Activated naive CD4-positive, alpha-beta T cell treated with anti-CD3 and anti-CD28 coated beads, Interleukin-2, amount 10 ng/mL, durations not matched to agents 7 days and 5 days (primary cell): Measurements from ENCODE around the gene FAM151B.
A peak's percentile ranks its signal among the peaks of the same experiment; 100 is the strongest.
"Not testable (repeated sequence)": the region's sequence is repeated elsewhere in the genome, so short reads cannot be mapped to it uniquely, and the experiment has no call there.

Experiments
- CTCF ChIA-PET: fragments of 350-600 bp; sonication (Branson Sonifier 250); formaldehyde crosslinking; loops from one replicate; lab custom pipeline; 2021; ENCODE audit warnings: antibody characterized with exemption; lab: Charles Lee
- DNase-seq: peaks from one replicate; pipeline ENCODE4 v3.0.0-alpha.2; 2020
- H3K27ac Mint-ChIP-seq: one replicate; pipeline ENCODE4 v1.8.0; 2021; ENCODE audit warnings: mild to moderate bottlenecking, moderate library complexity, mixed read lengths
- H3K27me3 Mint-ChIP-seq: one replicate; pipeline ENCODE4 v1.8.0; 2021; ENCODE audit warnings: mild to moderate bottlenecking, mixed read lengths
- H3K36me3 Mint-ChIP-seq: one replicate; pipeline ENCODE4 v1.8.0; 2021; ENCODE audit warnings: mixed read lengths
- H3K4me1 Mint-ChIP-seq: one replicate; pipeline ENCODE4 v1.8.0; 2021; ENCODE audit warnings: mixed read lengths
- H3K4me3 Mint-ChIP-seq: one replicate; pipeline ENCODE4 v1.8.0; 2021; ENCODE audit warnings: mild to moderate bottlenecking, moderate library complexity, mixed read lengths
- H3K9me3 Mint-ChIP-seq: one replicate; pipeline ENCODE4 v1.8.0; 2021; ENCODE audit warnings: mixed read lengths

The FAM151B gene

GRCh38 chr5:80482578-80482977 lies 5.3 kb upstream of the FAM151B start:
- no peak for DNase-seq
- H3K27me3 Mint-ChIP-seq = peaks cover 1% of the 10 kb centered on the region
- peaks cover 5% of the 10 kb centered on the region for H3K36me3 Mint-ChIP-seq
- peaks cover 20% of the 10 kb centered on the region for H3K4me1 Mint-ChIP-seq
- H3K4me3 Mint-ChIP-seq = no peak overlapping the region
- CTCF ChIA-PET = interaction anchor here (1.2 to 3.5 kb wide), 2 partner anchors 188 to 191 kb away, joined by 3 to 26 read pairs; no protein-coding TSS in a partner anchor
- H3K27ac Mint-ChIP-seq = no peak overlapping the region
- H3K9me3 Mint-ChIP-seq = no peaks in the 10 kb centered on the region

GRCh38 chr5:80483636-80484232 lies 4.2 kb upstream of the FAM151B start:
- H3K27me3 Mint-ChIP-seq = peaks cover 11% of the 10 kb centered on the region
- no peak overlapping the region for H3K4me3 Mint-ChIP-seq
- peaks cover 29% of the 10 kb centered on the region for H3K4me1 Mint-ChIP-seq
- H3K36me3 Mint-ChIP-seq = peaks cover 5% of the 10 kb centered on the region
- no peak overlapping the region for H3K27ac Mint-ChIP-seq
- no peak for DNase-seq
- CTCF ChIA-PET = interaction anchor here (3.5 kb wide), 1 partner anchor 190 kb away, joined by 26 read pairs; no protein-coding TSS in a partner anchor
- H3K9me3 Mint-ChIP-seq = no peaks in the 10 kb centered on the region

GRCh38 chr5:80487444-80487828 lies 464 bp upstream of the FAM151B start:
- no peaks in the 10 kb centered on the region for H3K9me3 Mint-ChIP-seq
- no peak overlapping the region for H3K27ac Mint-ChIP-seq
- H3K4me3 Mint-ChIP-seq = peak overlapping the region; percentile 71
- H3K27me3 Mint-ChIP-seq = peaks cover 24% of the 10 kb centered on the region
- H3K36me3 Mint-ChIP-seq = peaks cover 3% of the 10 kb centered on the region
- DNase-seq = no peak
- CTCF ChIA-PET = interaction anchor here (1.3 kb wide), 1 partner anchor 182 kb away, joined by 3 read pairs; no protein-coding TSS in a partner anchor
- H3K4me1 Mint-ChIP-seq = peaks cover 21% of the 10 kb centered on the region

- peaks cover 20% of the 10 kb centered on the region for H3K4me1 Mint-ChIP-seq
- peaks cover 28% of the 10 kb centered on the region for H3K27me3 Mint-ChIP-seq
- CTCF ChIA-PET = interaction anchor here (0.6 kb wide), 1 partner anchor 45 kb away, joined by 3 read pairs; no protein-coding TSS in a partner anchor
- H3K9me3 Mint-ChIP-seq = no peaks in the 10 kb centered on the region
- no peak overlapping the region for H3K4me3 Mint-ChIP-seq
- DNase-seq = no peak
- H3K36me3 Mint-ChIP-seq = peaks cover 2% of the 10 kb centered on the region
- no peak overlapping the region for H3K27ac Mint-ChIP-seq
Measured at GRCh38 chr5:80491296-80491695, 3.4 kb downstream of the FAM151B start.

- H3K9me3 Mint-ChIP-seq = no peaks in the 10 kb centered on the region
Measured at GRCh38 chr5:80492741-80493140, 4.8 kb downstream of the FAM151B start.

GRCh38 chr5:80493443-80493842 lies 5.5 kb downstream of the FAM151B start:
- H3K36me3 Mint-ChIP-seq, DNase-seq, H3K4me1 Mint-ChIP-seq, H3K4me3 Mint-ChIP-seq, H3K27ac Mint-ChIP-seq, H3K9me3 Mint-ChIP-seq: not testable (repeated sequence)
- CTCF ChIA-PET = interaction anchor here (0.8 kb wide), 1 partner anchor 9 kb away, joined by 3 read pairs; no protein-coding TSS in a partner anchor
- H3K27me3 Mint-ChIP-seq = peaks cover 18% of the 10 kb centered on the region

More at GRCh38 chr5:80492741-80493140, 4.8 kb downstream of the FAM151B start:
- DNase-seq = no peak
- no peak overlapping the region for H3K27ac Mint-ChIP-seq
- peaks cover 25% of the 10 kb centered on the region for H3K27me3 Mint-ChIP-seq
- CTCF ChIA-PET = interaction anchor here (0.7 to 0.8 kb wide), 2 partner anchors 9 to 12 kb away, joined by 3 read pairs; no protein-coding TSS in a partner anchor
- peaks cover 7% of the 10 kb centered on the region for H3K4me1 Mint-ChIP-seq
- no peaks in the 10 kb centered on the region for H3K36me3 Mint-ChIP-seq
- no peak overlapping the region for H3K4me3 Mint-ChIP-seq

- H3K4me1 Mint-ChIP-seq = no peaks in the 10 kb centered on the region
- peaks cover 4% of the 10 kb centered on the region for H3K27me3 Mint-ChIP-seq
- no peaks in the 10 kb centered on the region for H3K9me3 Mint-ChIP-seq
- no peaks in the 10 kb centered on the region for H3K36me3 Mint-ChIP-seq
- no peak overlapping the region for H3K27ac Mint-ChIP-seq
- H3K4me3 Mint-ChIP-seq = no peak overlapping the region
- CTCF ChIA-PET = no interaction called here
- no peak for DNase-seq
Measured at GRCh38 chr5:80495891-80496290, 8.0 kb downstream of the FAM151B start.

- CTCF ChIA-PET = interaction anchor here (1.2 kb wide), 1 partner anchor 10 kb away, joined by 3 read pairs; no protein-coding TSS in a partner anchor
- no peaks in the 10 kb centered on the region for H3K9me3 Mint-ChIP-seq
- H3K27ac Mint-ChIP-seq = no peak overlapping the region
- no peak overlapping the region for H3K4me3 Mint-ChIP-seq
- no peaks in the 10 kb centered on the region for H3K36me3 Mint-ChIP-seq
- H3K27me3 Mint-ChIP-seq = no peaks in the 10 kb centered on the region
- peaks cover 9% of the 10 kb centered on the region for H3K4me1 Mint-ChIP-seq
- no peak for DNase-seq
Measured at GRCh38 chr5:80502800-80503199, 14.9 kb downstream of the FAM151B start.

GRCh38 chr5:80503641-80504040 lies 15.7 kb downstream of the FAM151B start:
- H3K36me3 Mint-ChIP-seq = no peaks in the 10 kb centered on the region
- no peak overlapping the region for H3K4me3 Mint-ChIP-seq
- CTCF ChIA-PET = no interaction called here
- H3K4me1 Mint-ChIP-seq = peaks cover 9% of the 10 kb centered on the region
- no peaks in the 10 kb centered on the region for H3K27me3 Mint-ChIP-seq
- H3K9me3 Mint-ChIP-seq = no peaks in the 10 kb centered on the region
- no peak for DNase-seq
- H3K27ac Mint-ChIP-seq = no peak overlapping the region

GRCh38 chr5:80504833-80505232 lies 16.9 kb downstream of the FAM151B start:
- Mint-ChIP-seq H3K27ac (no peak overlapping the region), H3K36me3 (no peaks in the 10 kb centered on the region), H3K9me3 (no peaks in the 10 kb centered on the region), H3K4me1 (peaks cover 9% of the 10 kb centered on the region), H3K27me3 (no peaks in the 10 kb centered on the region), H3K4me3 (no peak overlapping the region)
- CTCF ChIA-PET = no interaction called here
- no peak for DNase-seq

GRCh38 chr5:80507663-80508062 lies 19.8 kb downstream of the FAM151B start:
- Mint-ChIP-seq H3K4me3 (no peak overlapping the region), H3K27me3 (no peaks in the 10 kb centered on the region), H3K27ac (no peak overlapping the region), H3K36me3 (no peaks in the 10 kb centered on the region), H3K9me3 (no peaks in the 10 kb centered on the region), H3K4me1 (peaks cover 9% of the 10 kb centered on the region)
- CTCF ChIA-PET = no interaction called here
- DNase-seq = no peak

GRCh38 chr5:80508844-80509243 lies 20.9 kb downstream of the FAM151B start:
- no peaks in the 10 kb centered on the region for H3K9me3 Mint-ChIP-seq
- no peak overlapping the region for H3K27ac Mint-ChIP-seq
- no peak overlapping the region for H3K4me3 Mint-ChIP-seq
- DNase-seq = no peak
- peaks cover 7% of the 10 kb centered on the region for H3K4me1 Mint-ChIP-seq
- CTCF ChIA-PET = no interaction called here
- no peaks in the 10 kb centered on the region for H3K36me3 Mint-ChIP-seq
- H3K27me3 Mint-ChIP-seq = no peaks in the 10 kb centered on the region

GRCh38 chr5:80509362-80509761 lies 21.5 kb downstream of the FAM151B start:
- CTCF ChIA-PET = no interaction called here
- no peak for DNase-seq
- H3K27ac Mint-ChIP-seq = no peak overlapping the region
- H3K36me3 Mint-ChIP-seq = no peaks in the 10 kb centered on the region
- H3K9me3 Mint-ChIP-seq = no peaks in the 10 kb centered on the region
- H3K27me3 Mint-ChIP-seq = no peaks in the 10 kb centered on the region
- peaks cover 3% of the 10 kb centered on the region for H3K4me1 Mint-ChIP-seq
- H3K4me3 Mint-ChIP-seq = no peak overlapping the region

- Mint-ChIP-seq H3K9me3 (no peaks in the 10 kb centered on the region), H3K27ac (no peak overlapping the region), H3K4me3 (no peak overlapping the region), H3K36me3 (no peaks in the 10 kb centered on the region), H3K4me1 (no peaks in the 10 kb centered on the region), H3K27me3 (no peaks in the 10 kb centered on the region)
- DNase-seq = no peak
- CTCF ChIA-PET = no interaction called here
Measured at GRCh38 chr5:80516826-80517225, 28.9 kb downstream of the FAM151B start.

GRCh38 chr5:80540691-80541090 lies 52.8 kb downstream of the FAM151B start:
- H3K36me3 Mint-ChIP-seq = no peaks in the 10 kb centered on the region
- H3K4me3 Mint-ChIP-seq = no peak overlapping the region
- peaks cover 8% of the 10 kb centered on the region for H3K27me3 Mint-ChIP-seq
- CTCF ChIA-PET = no interaction called here
- no peaks in the 10 kb centered on the region for H3K4me1 Mint-ChIP-seq
- H3K9me3 Mint-ChIP-seq = no peaks in the 10 kb centered on the region
- H3K27ac Mint-ChIP-seq = no peak overlapping the region
- DNase-seq = no peak
